Stomach (tissue), 9 donors: ENCODE data around the gene TBC1D4. TPM values are rescaled to one million over a fixed set of nuclear protein-coding genes. Genes with fewer than 3 reads are reported as not detected.
A peak's percentile ranks its signal among the peaks of the same experiment; 100 is the strongest.

Experiments used
- DNase-seq, 2 donors: peaks; one replicate each; pipeline versions ENCODE4 v3.0.0 to v3.0.0-alpha.2; 2013 to 2019
- H3K27ac ChIP-seq, 5 donors: fragments of 200-600 bp in 4 of 5; sonication (generic) in 4 of 5; one replicate each; pipeline ENCODE4 v1.5.1; 2013 to 2019; ENCODE audit warnings: mild to moderate bottlenecking in 1 of 5, moderate library complexity in 1 of 5
- H3K27me3 ChIP-seq, 3 donors: fragments of 200-600 bp; sonication (generic); one replicate each; pipeline ENCODE4 v1.5.1; 2017 to 2019; ENCODE audit warnings: mixed run types in 1 of 3
- H3K36me3 ChIP-seq, 4 donors: fragments of 200-600 bp; sonication (generic); 1 replicate in 3 of 4; 2 replicates in 1 of 4; pipeline ENCODE4 v1.5.1; 2016 to 2019
- H3K4me1 ChIP-seq, 4 donors: fragments of 200-600 bp; sonication (generic); one replicate each; pipeline ENCODE4 v1.5.1; 2016 to 2019
- H3K4me3 ChIP-seq, 4 donors: fragments of 200-600 bp; sonication (generic) in 3 of 4; one replicate each; pipeline ENCODE4 v1.5.1; 2016 to 2019; ENCODE audit warnings: mild to moderate bottlenecking in 1 of 4
- H3K9me3 ChIP-seq, 4 donors: fragments of 200-600 bp; sonication (generic); one replicate each; pipeline ENCODE4 v1.5.1; 2016 to 2019
- EP300 ChIP-seq: sonication (generic); formaldehyde crosslinking; IDR thresholded peaks from one replicate; pipeline ENCODE4 v1.6.1; 2017; ENCODE audit warnings: antibody characterized with exemption
- POLR2A ChIP-seq, 4 donors: fragments of 450-650 bp; IDR thresholded peaks; one replicate each; pipeline ENCODE4 v1.6.1; 2016; ENCODE audit warnings: antibody characterized with exemption in 4 of 4, control low read depth in 2 of 4, mild to moderate bottlenecking in 1 of 4, moderate library complexity in 1 of 4
- POLR2AphosphoS5 ChIP-seq, 3 donors: sonication (generic); formaldehyde crosslinking; IDR thresholded peaks; one replicate each; pipeline ENCODE4 v1.6.1; 2016; ENCODE audit warnings: antibody characterized with exemption in 3 of 3
- whole genome bisulfite sequencing, 5 donors: extraction: QIAGEN DNeasy Blood & Tissue Kit in 3 of 5; methylation state at CpG; one replicate each; pipeline versions ENCODE4 v1.1.5 to v1.1.7; 2013 to 2018; 5-methylcytosine and 5-hydroxymethylcytosine counted together
- intact Hi-C: fragments of 100-400 bp; cut with DNase I; formaldehyde crosslinking; loops from one replicate; pipeline ENCODE4 v1.15.1; 2023; ENCODE audit warnings: low total_unique reads
- polyA plus RNA-seq, 3 donors: library from polyadenylated mRNA; stranded (reverse); fragments of 200-250 nt; gene quantifications; one replicate each; pipeline ENCODE4 v1.2.3, GENCODE V29; 2013
- total RNA-seq, 5 donors: library from RNA; depleted of rRNA; stranded (reverse); fragments of >200 nt; gene quantifications; one replicate each; pipeline versions ENCODE4 v1.1.0 to v1.2.3, GENCODE V29; 2014 to 2016
- TF ChIP-seq, protein P1 (sequence below), 7 experiments: fragments of 450-650 bp in 4 of 7; fragments of 200-600 bp in 3 of 7; sonication (generic) in 3 of 7; IDR thresholded peaks; one replicate each; pipeline ENCODE4 v1.5.1; 2016 to 2019; ENCODE audit warnings: antibody characterized with exemption in 7 of 7, control low read depth in 2 of 7, mild to moderate bottlenecking in 1 of 7
- donor health status: healthy with polysubstance abuse.
- donor health status: Bipolar disorder and iron deficiency.
- donor health status: healthy.

Gene TBC1D4
- total and polyA plus RNA-seq, 8 donors = 4.9 to 47.8 (median 27.3) TPM

DNA sequence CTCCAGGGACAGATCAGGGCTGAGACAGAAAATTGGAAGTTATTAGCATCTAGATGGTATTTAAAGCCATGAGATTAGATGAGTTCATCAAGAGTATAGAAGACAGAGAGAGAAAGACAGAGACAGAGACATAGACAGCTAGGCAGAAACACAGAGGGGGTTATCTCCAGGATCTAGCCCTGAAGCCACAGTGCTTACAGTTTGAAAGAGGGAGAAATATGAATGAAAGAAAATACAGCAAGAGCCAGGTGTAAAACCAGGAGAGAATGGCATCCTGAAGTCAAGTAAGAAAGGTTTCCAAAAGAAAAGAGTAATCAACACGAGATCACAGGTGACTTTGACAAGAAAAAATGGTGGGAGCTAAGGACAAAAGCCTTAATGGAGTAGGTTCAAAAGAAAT lies 111.2 kb downstream of the TBC1D4 start:
- no peak overlapping the region for H3K27ac ChIP-seq
- no peak for DNase-seq
- WGBS, 5 donors = 63 to 93% (median 79%) methylated on average over 1 of the region's 1 CpG
- no peaks in the 10 kb centered on the region for H3K36me3 ChIP-seq
- no peak overlapping the region for H3K4me3 ChIP-seq
- peaks cover 0 to 59% (median 20%) of the 10 kb centered on the region in 4 donors for H3K4me1 ChIP-seq
- TF ChIP-seq EP300 = no peak
- TF ChIP-seq, protein P1, sequence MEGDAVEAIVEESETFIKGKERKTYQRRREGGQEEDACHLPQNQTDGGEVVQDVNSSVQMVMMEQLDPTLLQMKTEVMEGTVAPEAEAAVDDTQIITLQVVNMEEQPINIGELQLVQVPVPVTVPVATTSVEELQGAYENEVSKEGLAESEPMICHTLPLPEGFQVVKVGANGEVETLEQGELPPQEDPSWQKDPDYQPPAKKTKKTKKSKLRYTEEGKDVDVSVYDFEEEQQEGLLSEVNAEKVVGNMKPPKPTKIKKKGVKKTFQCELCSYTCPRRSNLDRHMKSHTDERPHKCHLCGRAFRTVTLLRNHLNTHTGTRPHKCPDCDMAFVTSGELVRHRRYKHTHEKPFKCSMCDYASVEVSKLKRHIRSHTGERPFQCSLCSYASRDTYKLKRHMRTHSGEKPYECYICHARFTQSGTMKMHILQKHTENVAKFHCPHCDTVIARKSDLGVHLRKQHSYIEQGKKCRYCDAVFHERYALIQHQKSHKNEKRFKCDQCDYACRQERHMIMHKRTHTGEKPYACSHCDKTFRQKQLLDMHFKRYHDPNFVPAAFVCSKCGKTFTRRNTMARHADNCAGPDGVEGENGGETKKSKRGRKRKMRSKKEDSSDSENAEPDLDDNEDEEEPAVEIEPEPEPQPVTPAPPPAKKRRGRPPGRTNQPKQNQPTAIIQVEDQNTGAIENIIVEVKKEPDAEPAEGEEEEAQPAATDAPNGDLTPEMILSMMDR (IDR thresholded peaks at IDR 0.05) = no peak
- no peak for TF ChIP-seq POLR2A (IDR thresholded peaks at IDR 0.05)
- no peak for TF ChIP-seq POLR2AphosphoS5 (IDR thresholded peaks at IDR 0.05)
- intact Hi-C loops = loop anchor here (10.0 kb wide), 1 partner anchor 114 kb away; the partner anchor contains the start of gene TBC1D4
- H3K27me3 ChIP-seq = no peaks in the 10 kb centered on the region
- no peaks in the 10 kb centered on the region for H3K9me3 ChIP-seq

DNA sequence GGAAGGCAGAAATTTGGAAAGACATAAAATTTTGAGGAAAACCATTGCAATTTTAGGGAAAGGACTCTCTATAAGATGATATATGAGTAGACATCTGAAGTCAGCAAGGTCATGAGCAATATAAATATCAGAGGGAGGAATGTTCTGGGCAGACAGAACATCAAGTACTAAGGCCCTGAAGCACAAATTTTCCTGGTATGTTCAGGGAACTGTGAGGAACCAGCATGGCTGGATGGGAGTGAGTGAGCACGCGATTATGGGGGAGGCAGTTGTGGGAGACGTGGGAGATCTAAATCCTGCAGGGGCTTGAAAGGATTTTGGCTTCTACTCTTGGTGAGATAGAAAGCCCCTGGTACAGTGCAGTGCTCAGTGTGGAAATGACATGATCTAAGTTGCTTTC lies 112.0 kb downstream of the TBC1D4 start:
- Histone ChIP-seq H3K27ac (no peak overlapping the region), H3K36me3 (no peaks in the 10 kb centered on the region), H3K27me3 (no peaks in the 10 kb centered on the region), H3K9me3 (no peaks in the 10 kb centered on the region), H3K4me1 (peaks cover 0 to 60% (median 21%) of the 10 kb centered on the region in 4 donors), H3K4me3 (no peak overlapping the region)
- intact Hi-C loops = loop anchor here (10.0 kb wide), 1 partner anchor 115 kb away; the partner anchor contains the start of gene TBC1D4
- TF ChIP-seq POLR2A (IDR thresholded peaks at IDR 0.05) (no peak), POLR2AphosphoS5 (IDR thresholded peaks at IDR 0.05) (no peak), EP300 (no peak)
- TF ChIP-seq, protein P1 (IDR thresholded peaks at IDR 0.05) = no peak
- 86 to 99% (median 96%) methylated on average over 3 of the region's 3 CpGs for WGBS, 5 donors
- no peak for DNase-seq

DNA sequence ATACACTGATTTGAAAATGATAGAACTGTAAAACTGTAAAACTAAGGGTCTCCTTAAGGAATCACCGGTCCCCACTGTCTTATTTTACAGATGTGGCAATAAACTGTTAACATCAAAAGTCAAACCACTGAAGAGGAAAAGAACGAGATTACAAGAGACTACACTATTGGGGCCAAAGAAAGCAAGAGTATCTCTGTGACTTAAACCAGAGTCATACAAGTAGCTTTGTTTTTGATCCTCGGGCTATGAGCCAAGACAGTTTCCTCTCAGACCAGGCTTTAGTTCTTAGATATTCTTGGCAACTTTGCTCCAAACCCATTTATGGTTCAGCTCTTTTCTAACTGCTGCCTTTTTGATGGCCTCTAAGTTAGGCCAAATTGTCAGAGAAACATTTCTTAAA lies 113.8 kb downstream of the TBC1D4 start:
- Histone ChIP-seq H3K4me3 (no peak overlapping the region), H3K27ac (peak overlapping the region in 3 of 5 donors; percentile 2 to 52 (median 36)), H3K27me3 (no peaks in the 10 kb centered on the region), H3K4me1 (peaks cover 0 to 55% (median 21%) of the 10 kb centered on the region in 4 donors), H3K36me3 (no peaks in the 10 kb centered on the region), H3K9me3 (no peaks in the 10 kb centered on the region)
- peak in 1 of 2 donors; percentile 74 for DNase-seq
- intact Hi-C loops = no loop called here
- TF ChIP-seq POLR2AphosphoS5 (IDR thresholded peaks at IDR 0.05) = no peak
- TF ChIP-seq, protein P1 (IDR thresholded peaks at IDR 0.05) = no peak
- no peak for TF ChIP-seq POLR2A (IDR thresholded peaks at IDR 0.05)
- no peak for TF ChIP-seq EP300
- WGBS, 5 donors = 14 to 26% (median 22%) methylated on average over 3 of the region's 3 CpGs

DNA sequence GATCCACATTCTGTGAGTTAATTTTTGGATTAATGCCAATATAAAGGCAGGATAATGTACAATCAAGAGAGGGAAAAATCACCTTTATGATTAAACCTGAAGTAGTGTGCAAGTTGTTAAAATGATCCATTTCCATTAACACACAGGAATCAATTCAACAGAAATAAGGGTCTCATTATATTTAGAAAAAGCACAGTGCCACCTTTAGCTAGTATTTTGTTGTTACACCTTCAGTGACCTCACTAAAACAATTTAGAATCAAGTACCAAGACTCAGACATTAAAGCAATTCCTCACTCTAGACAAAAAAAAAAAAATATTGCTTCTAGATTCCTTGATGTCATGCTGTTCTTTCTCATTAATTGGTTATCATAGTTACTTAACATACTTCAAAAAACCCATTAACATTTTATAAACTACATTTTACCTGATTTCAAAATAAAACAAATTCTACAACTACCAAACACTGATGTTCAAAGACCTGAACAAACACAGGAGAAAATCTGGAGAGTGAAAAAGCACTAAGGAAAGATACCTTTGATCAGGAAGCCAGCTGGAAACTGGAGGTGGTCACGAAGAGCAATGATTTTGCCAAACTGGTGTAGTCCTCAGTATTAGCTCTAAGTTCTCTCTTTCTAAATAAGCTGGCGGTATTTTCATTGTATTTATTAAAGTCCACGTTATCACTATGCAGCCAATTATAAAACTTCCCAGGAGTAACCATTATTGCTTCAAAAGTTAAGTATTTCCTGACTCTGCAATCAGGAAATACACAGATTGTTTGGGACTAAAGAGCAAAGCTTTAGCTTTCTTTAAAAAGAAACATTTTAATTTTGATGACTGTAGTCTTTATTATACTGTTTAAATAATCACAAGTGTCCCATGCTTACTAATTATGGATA lies 115.3 kb downstream of the TBC1D4 start:
- intact Hi-C loops = no loop called here
- WGBS, 5 donors = 31 to 59% (median 39%) methylated on average over 3 of the region's 3 CpGs

More for the DNA sequence above, 115.3 kb downstream of the TBC1D4 start:
- TF ChIP-seq, protein P1 (IDR thresholded peaks at IDR 0.05) = no peak
- TF ChIP-seq POLR2A (IDR thresholded peaks at IDR 0.05) = no peak
- TF ChIP-seq POLR2AphosphoS5 (IDR thresholded peaks at IDR 0.05) = no peak
- TF ChIP-seq EP300 = no peak
- Histone ChIP-seq H3K9me3 (no peaks in the 10 kb centered on the region), H3K4me1 (peaks cover 0 to 44% (median 21%) of the 10 kb centered on the region in 4 donors), H3K4me3 (no peak overlapping the region), H3K27me3 (no peaks in the 10 kb centered on the region), H3K36me3 (peaks cover 0 to 6% (median 2%) of the 10 kb centered on the region in 4 donors), H3K27ac (no peak overlapping the region)
- DNase-seq = no peak
